ENCODE results near the gene CHST11. TPM values are rescaled to one million over a fixed set of nuclear protein-coding genes. Genes with fewer than 3 reads are reported as not detected.

CHST11 gene
- total RNA-seq, 1 experiment from 2014 or later = 6.7 TPM

DNA sequence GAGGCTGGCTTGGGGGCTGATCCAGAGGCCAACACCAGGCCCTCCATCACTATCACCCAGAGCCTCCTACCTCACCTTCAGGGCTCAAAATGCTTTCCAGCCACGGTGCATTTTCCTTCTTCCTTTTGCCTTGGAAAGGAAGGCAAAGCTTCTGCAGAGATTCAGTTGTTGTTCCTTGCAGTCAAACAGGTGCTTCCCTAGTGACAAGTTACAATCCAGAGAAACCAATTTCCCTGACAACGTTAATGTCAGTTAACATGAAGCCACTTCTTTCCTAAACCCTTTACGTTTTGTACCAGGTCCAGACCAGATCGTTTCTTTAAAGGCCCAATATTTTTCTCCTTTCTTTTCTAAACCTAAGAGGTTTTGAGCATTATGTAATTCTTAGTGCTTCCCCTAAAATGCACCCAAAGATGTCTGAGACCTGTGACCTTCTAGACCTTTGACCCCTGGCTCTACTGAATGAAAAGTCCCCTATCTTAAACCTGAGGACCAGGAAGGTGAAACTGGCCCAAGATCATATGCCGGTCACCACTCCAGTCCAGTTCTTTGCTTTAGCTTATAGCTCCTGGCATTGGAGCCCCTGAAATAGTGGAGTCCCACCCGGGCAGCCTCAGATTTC lies 289.8 kb downstream of the CHST11 start:
- Mint-ChIP-seq H3K36me3 (ENCODE audit: insufficient read depth in 1 of 3, low read depth in 3 of 3) (no peaks in the 10 kb centered on the region), H3K9me3 (no peaks in the 10 kb centered on the region), H3K27me3 (ENCODE audit: low read depth) (no peaks in the 10 kb centered on the region; the same call in 1 of the 2 replicates), H3K4me1 (peaks cover 38 to 51% of the 10 kb centered on the region in 2 experiments), H3K4me3 (no peak overlapping the region), H3K27ac (peak overlapping the region in 2 of 3 experiments; percentile 49 to 78; a peak in 3 of 7 replicates)
- Histone ChIP-seq H2AK5ac (ENCODE audit: insufficient read length, low read length) (no peak overlapping the region), H2AFZ (ENCODE audit: low read length) (no peak overlapping the region), H4K91ac (ENCODE audit: insufficient read length, low read depth, low read length) (no peak overlapping the region), H3K4me2 (ENCODE audit: insufficient read depth, insufficient read length, low read length) (no peak overlapping the region), H3K27ac (ENCODE audit: insufficient read length, low read depth, low read length) (no peak overlapping the region), H4K20me1 (ENCODE audit: control insufficient read depth, insufficient read depth, insufficient read length) (no peaks in the 10 kb centered on the region), H2BK5ac (ENCODE audit: insufficient read length, low read length) (no peak overlapping the region), H2BK12ac (ENCODE audit: insufficient read length, low read depth, low read length) (no peak overlapping the region), H3K23me2 (ENCODE audit: insufficient read length, low read depth, low read length, poor library complexity, severe bottlenecking) (no peaks in the 10 kb centered on the region), H3K9me3 (ENCODE audit: control insufficient read depth, low read depth, low read length) (no peaks in the 10 kb centered on the region), H3K18ac (ENCODE audit: insufficient read length, low read depth, low read length) (no peak overlapping the region), H3K4ac (ENCODE audit: low read depth, low read length) (no peak overlapping the region), H2BK20ac (ENCODE audit: low read depth, low read length, poor library complexity, severe bottlenecking) (no peak overlapping the region), H3K14ac (ENCODE audit: insufficient read depth, low read length) (no peak overlapping the region), H3K79me2 (ENCODE audit: insufficient read depth, low read length) (no peaks in the 10 kb centered on the region), H4K8ac (replicated peaks; ENCODE audit: insufficient read length, low read depth, low read length) (no peak overlapping the region), H2BK120ac (ENCODE audit: low read depth, low read length, poor library complexity, severe bottlenecking) (no peak overlapping the region), H3K23ac (ENCODE audit: insufficient read length, low read depth, low read length) (no peak overlapping the region), H3K4me1 (ENCODE audit: insufficient read depth, low read length) (peaks cover 6% of the 10 kb centered on the region; the same call in 1 of the 2 replicates), H3K56ac (ENCODE audit: insufficient read length, low read depth, low read length) (no peak overlapping the region), H4K5ac (ENCODE audit: insufficient read length, low read depth, low read length) (no peak overlapping the region), H3K27me3 (ENCODE audit: insufficient read depth, low read length) (no peaks in the 10 kb centered on the region), H2BK15ac (ENCODE audit: low read depth, low read length) (no peak overlapping the region), H3K79me1 (ENCODE audit: insufficient read depth, low read depth, low read length, poor library complexity, severe bottlenecking) (no peaks in the 10 kb centered on the region), H3T11ph (ENCODE audit: low read length) (no peak overlapping the region), H3K9ac (ENCODE audit: extremely low read depth, insufficient read length, low read length) (no peak overlapping the region)
- no CpG with 5 or more reads among the region's 6 CpGs for WGBS (ENCODE audit: extremely low coverage, insufficient read length, low lambda C conversion rate)
- TF ChIP-seq, protein P1, sequence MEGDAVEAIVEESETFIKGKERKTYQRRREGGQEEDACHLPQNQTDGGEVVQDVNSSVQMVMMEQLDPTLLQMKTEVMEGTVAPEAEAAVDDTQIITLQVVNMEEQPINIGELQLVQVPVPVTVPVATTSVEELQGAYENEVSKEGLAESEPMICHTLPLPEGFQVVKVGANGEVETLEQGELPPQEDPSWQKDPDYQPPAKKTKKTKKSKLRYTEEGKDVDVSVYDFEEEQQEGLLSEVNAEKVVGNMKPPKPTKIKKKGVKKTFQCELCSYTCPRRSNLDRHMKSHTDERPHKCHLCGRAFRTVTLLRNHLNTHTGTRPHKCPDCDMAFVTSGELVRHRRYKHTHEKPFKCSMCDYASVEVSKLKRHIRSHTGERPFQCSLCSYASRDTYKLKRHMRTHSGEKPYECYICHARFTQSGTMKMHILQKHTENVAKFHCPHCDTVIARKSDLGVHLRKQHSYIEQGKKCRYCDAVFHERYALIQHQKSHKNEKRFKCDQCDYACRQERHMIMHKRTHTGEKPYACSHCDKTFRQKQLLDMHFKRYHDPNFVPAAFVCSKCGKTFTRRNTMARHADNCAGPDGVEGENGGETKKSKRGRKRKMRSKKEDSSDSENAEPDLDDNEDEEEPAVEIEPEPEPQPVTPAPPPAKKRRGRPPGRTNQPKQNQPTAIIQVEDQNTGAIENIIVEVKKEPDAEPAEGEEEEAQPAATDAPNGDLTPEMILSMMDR (conservative IDR thresholded peaks at IDR 0.05) = no peak
- DNase-seq = no peak
